ENCODE results near the gene SLC39A10. TPM values are rescaled to one million over a fixed set of nuclear protein-coding genes. Genes with fewer than 3 reads are reported as not detected.

Gene SLC39A10
- total and polyA plus RNA-seq, 2 donors (not counting 3 experiments of a cell fraction or from before 2014, with no cell fraction given) = 11.4 to 39.9 TPM

- no peak overlapping the region for H3K27ac ChIP-seq (ENCODE audit: insufficient read depth, low read depth, low read length)
- H3K79me2 ChIP-seq (ENCODE audit: control insufficient read depth, insufficient read depth, low read length) = no peaks in the 10 kb centered on the region
- no peaks in the 10 kb centered on the region for H3K4me1 ChIP-seq (ENCODE audit: control insufficient read depth, extremely low read depth, insufficient read depth, low read length)
- no peak overlapping the region for H3K9ac ChIP-seq (replicated peaks; ENCODE audit: extremely low read depth, insufficient read depth, low read length)
- H3K9me1 ChIP-seq (replicated peaks; ENCODE audit: control insufficient read depth, extremely low read depth, insufficient read depth, low read length) = no peaks in the 10 kb centered on the region
- no peaks in the 10 kb centered on the region for H4K20me1 ChIP-seq (replicated peaks; ENCODE audit: control insufficient read depth, extremely low read depth, insufficient read depth, low read length)
- POLR2A ChIA-PET = interaction anchor here (0.7 kb wide), 1 partner anchor 1809 kb away, joined by 5 read pairs; no protein-coding TSS in a partner anchor
- H3K4me2 ChIP-seq (ENCODE audit: insufficient read depth, low read length) = no peak overlapping the region
- TF ChIP-seq POLR2A (IDR thresholded peaks at IDR 0.05; ENCODE audit: low read depth, low read length) = no peak
- TF ChIP-seq EZH2 (IDR thresholded peaks at IDR 0.05; ENCODE audit: borderline replicate concordance, low read depth, low read length, severe bottlenecking) = no peak
- no peak for TF ChIP-seq GATA2 (IDR thresholded peaks at IDR 0.05; ENCODE audit: insufficient read depth, insufficient read length, low read depth, low read length)
- TF ChIP-seq JUN (IDR thresholded peaks at IDR 0.05; ENCODE audit: borderline replicate concordance, insufficient read depth, insufficient read length, low read depth) = no peak
- no peak for TF ChIP-seq MYC (IDR thresholded peaks at IDR 0.05; ENCODE audit: low read depth, low read length)
- no peak for TF ChIP-seq MAX (IDR thresholded peaks at IDR 0.05; ENCODE audit: insufficient read depth, insufficient read length)
- no peak for TF ChIP-seq CTCF (IDR thresholded peaks at IDR 0.05; ENCODE audit: extremely low read depth in 1 of 2, insufficient read depth in 1 of 2, low read depth in 1 of 2, low read length in 2 of 2)
- no peak for TF ChIP-seq FOS (IDR thresholded peaks at IDR 0.05; ENCODE audit: borderline replicate concordance, insufficient read depth, low read length)
- no peak for TF ChIP-seq POLR2AphosphoS5 (IDR thresholded peaks at IDR 0.05; ENCODE audit: insufficient read depth, low read depth, low read length)
- BruUV-seq (replicated peaks) = no TSS peak
- intact Hi-C loops (cut with micrococcal nuclease) = no loop called here
- no peaks in the 10 kb centered on the region for H3K36me3 ChIP-seq (ENCODE audit: control insufficient read depth in 2 of 2, extremely low read depth in 1 of 2, insufficient read depth in 2 of 2, low read length in 2 of 2)
- CTCF ChIA-PET = interaction anchor here (0.8 kb wide), 2 partner anchors 11 to 139 kb away, joined by 3 to 4 read pairs; no protein-coding TSS in a partner anchor
- H2AFZ ChIP-seq (ENCODE audit: low read depth, low read length) = no peak overlapping the region
- no peaks in the 10 kb centered on the region for H3K9me3 ChIP-seq (replicated peaks; ENCODE audit: control insufficient read depth, insufficient read depth, low read length)
- DNase-seq (ENCODE audit: low read depth, low spot score) (no peak), FAIRE-seq (no peak)
- dilution Hi-C loops (cut with MboI; ENCODE audit: extremely low pct_ligation_motif_present, low sequenced_read_pairs) = no loop called here
- no peak overlapping the region for H3K4me3 ChIP-seq (replicated peaks in 1 of 3; ENCODE audit: insufficient read depth in 1 of 3, low read depth in 1 of 3, low read length in 3 of 3)
- H3K27me3 ChIP-seq (ENCODE audit: control insufficient read depth in 2 of 2, insufficient read depth in 2 of 2, low read length in 2 of 2) = no peaks in the 10 kb centered on the region
Measured at GRCh38 chr2:195766691-195767090, 109.7 kb downstream of the SLC39A10 start.
